SW480 (cell line): Measurements from ENCODE around the gene CSNK1G2.

Source experiments
- DNase-seq: peaks from one replicate; pipeline ENCODE4 v3.0.0-alpha.2; 2016; ENCODE audit warnings: low spot score

CSNK1G2 gene

DNA sequence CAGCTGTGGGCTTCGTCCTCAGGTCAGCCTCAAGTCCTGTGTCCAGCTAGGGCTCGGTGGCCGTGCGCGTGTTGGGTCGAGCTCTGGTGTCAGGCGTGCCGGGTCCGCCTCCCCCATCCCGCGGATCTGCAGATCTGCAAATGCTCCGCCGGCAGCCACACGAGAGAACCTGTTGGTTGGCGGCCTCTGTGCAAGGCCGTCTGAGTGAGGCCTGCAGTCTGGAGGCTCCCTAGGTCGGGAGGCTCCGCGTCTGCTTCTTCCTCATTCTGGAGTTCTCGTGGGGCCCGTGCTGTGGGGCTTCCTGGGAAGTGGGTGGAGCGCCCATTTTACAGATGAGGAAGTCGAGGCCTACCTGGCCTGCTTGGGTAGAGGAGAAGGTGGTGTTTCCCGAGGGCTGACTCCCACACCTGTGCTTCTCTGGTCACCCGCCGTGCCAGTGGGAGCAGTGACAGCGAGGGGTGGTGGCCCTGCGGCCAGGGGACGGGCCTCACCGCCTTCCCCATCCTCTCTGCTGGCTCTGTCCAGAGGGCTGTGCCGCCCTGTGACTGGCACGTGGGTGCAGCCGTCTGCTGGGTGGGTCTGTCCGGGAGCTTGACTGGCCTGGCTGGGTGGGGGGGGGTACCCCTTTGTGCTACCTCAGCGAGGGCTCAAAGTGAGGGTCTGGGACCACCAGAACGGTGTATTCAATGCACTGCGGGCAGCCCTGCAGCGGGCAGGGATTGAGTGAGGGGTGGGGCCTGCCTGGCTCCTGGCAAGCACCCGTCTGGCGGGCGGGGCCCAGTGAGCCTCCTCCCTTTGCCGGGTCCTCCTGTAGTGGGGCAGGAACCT lies 3.3 kb downstream of the CSNK1G2 start:
- DNase-seq, result no peak

DNA sequence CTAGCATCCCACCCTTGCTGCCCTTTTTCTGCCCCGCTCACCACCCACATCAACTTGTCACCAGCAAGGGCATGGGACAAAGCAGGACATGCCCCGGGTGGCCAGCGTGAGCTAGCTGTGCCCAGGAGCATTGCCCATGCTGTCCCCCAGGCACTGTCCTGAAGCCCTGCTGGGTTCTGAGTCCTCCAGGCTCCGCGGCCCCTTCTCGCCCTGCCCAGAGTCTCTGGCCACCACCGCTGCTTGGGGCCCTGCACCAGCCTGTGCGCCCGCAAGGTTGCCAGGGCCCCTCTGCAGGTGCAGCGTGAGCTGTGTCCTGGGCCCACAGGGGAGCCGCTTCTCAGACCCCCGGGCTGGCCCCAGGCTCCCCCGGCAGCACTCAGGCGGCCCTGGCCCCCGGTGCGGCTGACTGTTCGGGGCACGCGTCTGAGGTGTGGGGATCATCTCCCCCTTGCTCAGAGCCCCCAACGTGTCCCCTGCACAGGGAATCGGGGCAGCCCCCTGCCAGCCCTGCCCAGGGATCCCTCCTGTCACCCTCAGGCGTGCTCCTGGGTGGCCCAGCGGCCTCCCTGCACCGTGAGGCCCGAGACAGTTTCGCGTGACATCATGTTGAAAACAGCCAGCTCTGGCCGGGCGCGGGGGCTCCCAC lies 4.1 kb downstream of the CSNK1G2 start:
- no peak for DNase-seq

DNA sequence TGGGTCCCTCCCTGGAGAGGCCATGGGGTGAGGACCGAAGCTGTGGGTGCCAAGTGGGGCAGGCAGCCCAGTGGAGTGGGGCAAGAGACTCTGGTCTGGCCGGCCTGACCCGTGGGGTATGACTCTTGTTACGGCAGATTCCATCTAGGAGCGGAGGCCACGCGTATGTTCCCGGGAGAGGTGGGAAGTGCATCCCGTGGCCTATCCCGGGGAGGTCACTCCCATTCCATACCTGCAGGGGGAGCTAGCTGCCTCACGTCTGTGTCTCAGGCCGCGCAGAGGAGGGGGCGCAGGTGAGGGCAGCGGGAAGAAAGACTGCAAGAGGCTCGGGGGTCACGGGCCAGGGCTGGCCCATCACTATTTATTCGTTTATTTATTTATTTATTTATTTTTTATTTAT lies 4.9 kb downstream of the CSNK1G2 start:
- no peak for DNase-seq

DNA sequence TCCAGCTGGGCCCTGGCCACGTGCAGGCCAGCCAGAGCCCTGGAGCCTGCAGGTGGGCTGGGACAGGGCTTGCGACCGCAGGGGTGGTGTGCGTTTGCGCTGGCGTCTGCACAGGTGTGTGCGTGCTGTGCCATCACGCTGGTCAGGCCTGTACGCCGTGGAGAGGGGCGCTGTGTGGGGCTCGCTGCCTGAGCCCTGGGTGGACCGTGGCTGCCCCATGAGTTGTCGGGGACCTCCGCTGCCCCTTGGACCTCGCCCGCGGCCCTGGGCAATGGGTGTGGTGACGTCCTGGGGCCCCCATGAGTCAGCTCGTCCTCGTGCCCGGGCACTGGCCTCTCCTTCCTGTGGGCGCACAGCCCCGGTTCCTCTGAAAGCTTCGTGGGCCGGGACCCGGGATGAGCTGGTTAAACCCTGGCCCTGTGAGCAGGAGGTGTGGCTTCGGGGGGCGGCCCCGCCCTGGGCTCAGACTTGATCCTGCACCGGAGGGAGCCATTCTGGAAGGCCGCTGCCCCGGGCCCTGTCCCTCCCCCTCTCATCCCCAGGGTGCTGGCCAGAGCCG lies 6.8 kb downstream of the CSNK1G2 start:
- peak; percentile 28 for DNase-seq

GRCh38 chr19:1949304-1950101 lies 8.5 kb downstream of the CSNK1G2 start:
- no peak for DNase-seq

- no peak for DNase-seq
These were observed 9.7 kb downstream of the CSNK1G2 start for GRCh38 chr19:1950640-1951039.

GRCh38 chr19:1952635-1953034 lies 11.7 kb downstream of the CSNK1G2 start:
- DNase-seq, result no peak

DNA sequence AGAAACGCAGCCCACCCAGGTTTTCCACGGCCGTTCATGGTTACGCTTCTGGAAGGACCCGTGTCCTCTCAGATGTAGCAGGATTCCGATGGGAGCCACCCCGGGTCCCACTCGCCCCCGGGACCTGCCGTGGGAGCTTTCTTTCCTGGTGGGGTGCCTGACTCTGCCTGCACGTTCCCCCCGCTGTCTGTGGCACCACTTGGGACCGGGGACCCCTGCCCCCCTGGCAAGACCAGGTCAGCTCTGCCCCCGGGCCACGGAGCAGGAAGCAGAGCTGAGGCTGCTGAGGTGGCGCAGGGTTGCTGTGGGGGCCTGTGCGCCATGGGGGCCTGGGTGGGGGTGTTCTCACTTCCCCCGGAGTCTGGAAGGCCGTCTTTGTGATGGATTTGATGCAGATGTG lies 12.1 kb downstream of the CSNK1G2 start:
- no peak for DNase-seq

- DNase-seq, result no peak
These were observed 12.6 kb downstream of the CSNK1G2 start for GRCh38 chr19:1953441-1954094.

DNA sequence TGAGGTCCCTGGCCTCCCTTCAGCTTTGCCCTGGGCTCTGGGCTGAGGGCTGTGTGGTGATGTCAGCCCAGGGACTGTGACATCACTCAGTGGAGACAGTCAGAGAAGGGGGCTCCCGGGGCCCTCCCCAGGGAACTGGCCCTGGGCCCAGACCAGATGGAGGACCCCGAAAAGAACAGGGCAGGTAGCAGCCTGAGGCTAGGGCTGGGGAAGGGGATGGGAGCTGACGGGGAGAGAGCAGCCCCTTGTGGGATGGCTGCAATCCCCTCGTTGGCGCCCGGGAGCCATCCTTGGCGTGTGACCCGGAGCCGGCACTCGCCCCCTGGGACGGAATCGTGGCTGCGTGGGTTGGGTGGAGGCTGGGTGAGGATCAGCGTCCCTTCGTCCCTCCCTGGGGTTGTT lies 13.6 kb downstream of the CSNK1G2 start:
- no peak for DNase-seq

- no peak for DNase-seq
These were observed 14.5 kb downstream of the CSNK1G2 start for GRCh38 chr19:1955171-1956121.

DNA sequence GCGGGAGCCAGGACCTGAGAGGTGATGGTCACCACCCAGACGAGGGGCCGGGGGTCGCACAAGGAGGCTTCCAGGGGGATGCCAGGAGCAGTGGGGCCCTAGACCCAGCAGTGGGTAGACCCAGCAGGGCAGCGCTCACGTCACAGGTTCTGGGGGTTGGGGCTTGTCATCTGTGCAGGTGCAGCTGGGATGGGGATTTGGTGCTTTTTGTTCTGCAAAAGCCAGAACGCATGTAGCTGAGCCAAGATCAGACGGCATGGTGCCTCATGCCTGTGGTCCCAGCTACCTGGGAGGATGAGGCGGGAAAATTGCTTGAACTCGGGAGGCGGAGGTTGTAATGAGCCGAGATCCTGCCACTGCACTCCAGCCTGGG lies 15.1 kb downstream of the CSNK1G2 start:
- no peak for DNase-seq

DNA sequence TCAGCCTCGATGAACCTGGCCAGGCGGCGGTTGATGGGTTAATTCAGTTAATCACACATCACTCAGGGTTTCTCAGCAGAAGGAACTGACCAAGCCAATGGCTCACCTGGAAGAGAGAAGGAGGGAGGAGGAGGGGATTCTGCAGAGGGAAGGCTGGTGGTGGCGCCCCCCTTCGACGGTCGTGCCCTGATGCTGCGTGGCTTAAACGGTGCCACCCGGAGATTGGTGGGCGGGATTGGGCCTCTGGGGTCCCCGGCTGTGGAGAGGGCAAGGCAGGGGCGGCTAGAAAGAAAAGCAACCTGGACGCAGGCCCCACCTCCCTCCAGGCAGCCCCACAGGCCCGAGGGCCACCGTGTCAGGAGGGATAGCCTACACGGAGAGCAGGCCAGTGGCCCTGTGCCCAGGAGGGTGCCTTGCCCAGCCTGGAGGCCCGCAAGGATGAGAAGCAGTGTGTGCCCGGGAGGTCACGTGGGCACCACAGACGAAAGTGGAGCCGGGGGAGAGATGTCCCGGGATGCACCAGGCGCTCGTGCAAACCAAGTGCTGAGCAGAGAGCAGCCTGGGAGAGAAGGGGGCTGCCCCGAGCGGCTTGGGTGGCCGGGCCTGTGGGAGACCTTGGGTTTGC lies 16.0 kb downstream of the CSNK1G2 start:
- DNase-seq, result no peak

DNA sequence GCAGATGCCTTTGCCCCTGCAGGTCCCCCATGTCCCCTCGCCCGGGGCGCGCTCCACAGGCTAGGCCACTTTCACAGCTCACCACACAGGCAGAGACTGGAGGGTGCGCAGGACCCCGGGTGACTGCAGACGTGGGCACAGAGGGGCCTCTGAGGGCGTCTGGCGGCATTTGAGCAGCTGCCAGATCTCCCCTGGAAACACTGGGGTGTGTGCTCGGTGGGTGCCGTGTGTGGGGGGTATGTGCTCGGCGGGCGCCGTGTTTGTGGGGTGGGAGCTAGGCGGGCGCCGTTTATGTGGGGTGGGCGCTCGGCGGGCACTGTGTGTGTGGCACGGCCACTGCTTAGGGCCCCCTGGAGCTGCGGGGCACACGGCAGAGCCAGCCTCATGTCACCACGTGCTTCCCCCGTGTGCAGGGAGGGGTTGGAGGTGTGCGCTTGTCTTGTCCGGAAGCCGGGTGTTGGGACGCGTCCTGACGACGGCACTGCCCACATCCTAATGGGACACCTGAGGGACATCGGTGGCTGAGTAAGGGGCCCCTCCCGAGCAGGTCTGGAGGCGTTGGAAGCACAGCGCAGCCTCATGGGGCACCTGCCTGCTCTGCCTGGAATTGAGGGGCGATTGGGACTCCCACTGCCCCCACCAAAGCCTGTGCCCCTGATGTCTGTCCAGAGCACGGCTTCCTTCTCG lies 16.7 kb downstream of the CSNK1G2 start:
- DNase-seq, result no peak

GRCh38 chr19:1959928-1960589 lies 19.1 kb downstream of the CSNK1G2 start:
- no peak for DNase-seq

GRCh38 chr19:1961000-1961883 lies 20.3 kb downstream of the CSNK1G2 start:
- DNase-seq, result no peak

GRCh38 chr19:1962674-1963073 lies 21.7 kb downstream of the CSNK1G2 start:
- DNase-seq, result no peak

- no peak for DNase-seq
These were observed 26.2 kb downstream of the CSNK1G2 start for GRCh38 chr19:1967087-1967608.
